GM19238 (cell line): Measurements from ENCODE around the gene ATPAF2.
A peak's percentile ranks its signal among the peaks of the same experiment; 100 is the strongest.

ENCODE experiments used
- DNase-seq: peaks from one replicate; pipeline ENCODE4 v3.0.0; 2011; ENCODE audit warnings: low spot score; ENCODE audit not compliant: insufficient read length

Gene ATPAF2

GRCh38 chr17:18039535-18040260 lies 730 bp upstream of the ATPAF2 start:
- peak; percentile 35 for DNase-seq

GRCh38 chr17:18038149-18038850 lies 668 bp downstream of the ATPAF2 start:
- no peak for DNase-seq

GRCh38 chr17:18037486-18037885 lies 1.5 kb downstream of the ATPAF2 start:
- DNase-seq = no peak

- DNase-seq = no peak
Measured at GRCh38 chr17:18035704-18036103, 3.3 kb downstream of the ATPAF2 start.

GRCh38 chr17:18033442-18034099 lies 5.4 kb downstream of the ATPAF2 start:
- peak; percentile 59 for DNase-seq

GRCh38 chr17:18031955-18032354 lies 7.0 kb downstream of the ATPAF2 start:
- DNase-seq = no peak

GRCh38 chr17:18028952-18029540 lies 9.9 kb downstream of the ATPAF2 start:
- no peak for DNase-seq

- DNase-seq = no peak
Measured at GRCh38 chr17:18028114-18028951, 10.6 kb downstream of the ATPAF2 start.

- DNase-seq = no peak
Measured at GRCh38 chr17:18027280-18027679, 11.7 kb downstream of the ATPAF2 start.

GRCh38 chr17:18025945-18026776 lies 12.8 kb downstream of the ATPAF2 start:
- no peak for DNase-seq

GRCh38 chr17:18025241-18025944 lies 13.6 kb downstream of the ATPAF2 start:
- DNase-seq = no peak

GRCh38 chr17:18021372-18021771 lies 17.6 kb downstream of the ATPAF2 start:
- DNase-seq = no peak

- DNase-seq = no peak
Measured at GRCh38 chr17:18020971-18021370, 18.0 kb downstream of the ATPAF2 start.

GRCh38 chr17:18019838-18020154 lies 19.2 kb downstream of the ATPAF2 start:
- DNase-seq = no peak

GRCh38 chr17:18018411-18018921 lies 20.5 kb downstream of the ATPAF2 start:
- DNase-seq = no peak

- no peak for DNase-seq
Measured at GRCh38 chr17:18017958-18018357, 21.0 kb downstream of the ATPAF2 start.

- DNase-seq = no peak
Measured at GRCh38 chr17:18016426-18016825, 22.5 kb downstream of the ATPAF2 start.

GRCh38 chr17:18015593-18015992 lies 23.4 kb downstream of the ATPAF2 start:
- no peak for DNase-seq

- no peak for DNase-seq
Measured at GRCh38 chr17:18014006-18014405, 25.0 kb downstream of the ATPAF2 start.

- DNase-seq = no peak
Measured at GRCh38 chr17:18011286-18011685, 27.7 kb downstream of the ATPAF2 start.
